B cell (primary cell): Measurements from ENCODE around the gene STPG1.

Experiments used
- CTCF ChIP-seq: fragments of 200-600 bp; IDR thresholded peaks from one replicate; pipeline ENCODE4 v1.8.0; 2022; ENCODE audit warnings: antibody characterized with exemption, mild to moderate bottlenecking
- EZH2 ChIP-seq: IDR thresholded peaks from 2 replicates; pipeline ENCODE4 v1.6.1; 2012; ENCODE audit warnings: borderline replicate concordance, low read depth, mild to moderate bottlenecking, moderate library complexity, low read length; ENCODE audit not compliant: insufficient read depth, poor library complexity, severe bottlenecking

DNA sequence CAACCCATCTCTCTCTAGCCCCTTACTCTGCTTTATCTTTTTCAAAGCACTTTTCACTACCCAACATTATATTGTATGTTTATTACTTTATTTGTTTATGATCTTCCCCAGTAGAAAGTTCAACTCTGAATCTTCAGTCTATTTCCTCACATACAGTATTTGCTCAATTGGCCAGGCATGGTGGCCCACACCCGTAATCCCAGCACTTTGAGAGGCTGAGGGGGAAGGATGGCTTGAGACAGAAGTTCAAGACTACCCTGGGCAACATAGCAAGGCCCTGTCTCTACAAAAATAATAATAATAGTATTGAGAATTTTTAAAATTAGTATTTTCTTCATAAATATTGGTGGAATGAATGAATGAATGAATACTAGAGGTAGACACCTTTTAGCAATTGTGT, 1.2 kb downstream of the STPG1 start:
- no peak for TF ChIP-seq CTCF
- TF ChIP-seq EZH2: no peak
